Body of pancreas (tissue), 4 donors: Measurements from ENCODE around the gene SPACA6.

Experiments
- CTCF ChIP-seq, 7 experiments: fragments of 450-650 bp in 4 of 7; fragments of 200-600 bp in 3 of 7; sonication (generic) in 3 of 7; IDR thresholded peaks; one replicate each; pipeline ENCODE4 v1.5.1; 2016 to 2019; ENCODE audit warnings: antibody characterized with exemption in 7 of 7
- POLR2A ChIP-seq, 3 donors: fragments of 450-650 bp; IDR thresholded peaks; one replicate each; pipeline ENCODE4 v1.6.1; 2016; ENCODE audit warnings: antibody characterized with exemption in 3 of 3, mild to moderate bottlenecking in 2 of 3

- TF ChIP-seq CTCF (IDR thresholded peaks at IDR 0.05) (no peak), POLR2A (IDR thresholded peaks at IDR 0.05) (no peak)
These were observed 40.8 kb downstream of the SPACA6 start for GRCh38 chr19:51733742-51734522.
